Naive thymus-derived CD8-positive, alpha-beta T cell (primary cell): ENCODE data around the gene ZBTB7C. TPM values are rescaled to one million over a fixed set of nuclear protein-coding genes. Genes with fewer than 3 reads are reported as not detected.
A peak's percentile ranks its signal among the peaks of the same experiment; 100 is the strongest.

ENCODE experiments used
- ATAC-seq, 2 donors: fragments of 150-1000 bp; cut with Tn5 transposase in 1 of 2; sonication (Bioruptor Pico), chemical (Tn5 transposase) in 1 of 2; 1 replicate in 1 of 2; 2 replicates in 1 of 2; pipeline ENCODE4 v1.10.0; 2021; ENCODE audit warnings: mild to moderate bottlenecking in 2 of 2, moderate library complexity in 2 of 2
- POLR2A ChIA-PET: fragments of 350-600 bp; sonication (Branson Sonifier 250); formaldehyde crosslinking; loops from one replicate; lab custom pipeline; 2021; ENCODE audit warnings: antibody characterized with exemption; lab: Charles Lee
- DNase-seq, 10 donors: peaks; one replicate each; pipeline versions ENCODE4 v3.0.0 to v3.0.0-alpha.2; 2020 to 2022
- H3K27ac Mint-ChIP-seq, 10 donors: one replicate each; pipeline ENCODE4 v1.8.0; 2020 to 2022; ENCODE audit warnings: mild to moderate bottlenecking in 10 of 10, mixed read lengths in 10 of 10, moderate library complexity in 4 of 10, inconsistent platforms in 1 of 10
- H3K27me3 Mint-ChIP-seq, 5 donors: one replicate each; pipeline ENCODE4 v1.8.0; 2021 to 2022; ENCODE audit warnings: mixed read lengths in 5 of 5
- H3K36me3 Mint-ChIP-seq, 3 donors: one replicate each; pipeline ENCODE4 v1.8.0; 2020 to 2022; ENCODE audit warnings: mixed read lengths in 3 of 3, mild to moderate bottlenecking in 2 of 3, inconsistent platforms in 1 of 3
- H3K4me1 Mint-ChIP-seq, 4 donors: one replicate each; pipeline ENCODE4 v1.8.0; 2021 to 2022; ENCODE audit warnings: mixed read lengths in 4 of 4
- H3K4me3 Mint-ChIP-seq, 10 donors: one replicate each; pipeline ENCODE4 v1.8.0; 2020 to 2022; ENCODE audit warnings: mild to moderate bottlenecking in 10 of 10, mixed read lengths in 10 of 10, moderate library complexity in 6 of 10, inconsistent platforms in 1 of 10
- H3K9me3 Mint-ChIP-seq, 9 donors: one replicate each; pipeline ENCODE4 v1.8.0; 2020 to 2022; ENCODE audit warnings: mixed read lengths in 9 of 9, mild to moderate bottlenecking in 3 of 9, inconsistent platforms in 1 of 9, moderate library complexity in 1 of 9
- polyA plus RNA-seq, 3 donors: library from polyadenylated mRNA; unstranded; fragments of 300-500 nt; fragmentation: Illumina TruSeq; gene quantifications; one replicate each; pipeline ENCODE4 v1.2.3, GENCODE V29; 2021
- total RNA-seq, 8 experiments: library from RNA in 2 of 8; stranded (reverse) in 2 of 8; gene quantifications; one replicate each; pipeline ENCODE4 v1.2.3 and lab custom pipeline; 2021 to 2026

The ZBTB7C gene
- total and polyA plus RNA-seq, 5 experiments from 2014 or later, result not detected

GRCh38 chr18:48410095-48410920, 1.1 kb upstream of the ZBTB7C start:
- Mint-ChIP-seq H3K27me3 (peaks cover 53 to 75% (median 65%) of the 10 kb centered on the region in 5 donors), H3K4me3 (peak overlapping the region; percentile 34 to 79 (median 68)), H3K27ac (no peak overlapping the region), H3K9me3 (peaks cover 0 to 11% (median 0%) of the 10 kb centered on the region in 9 donors), H3K4me1 (peaks cover 0 to 16% (median 11%) of the 10 kb centered on the region in 4 donors), H3K36me3 (peaks cover 0 to 10% (median 2%) of the 10 kb centered on the region in 3 donors)
- ATAC-seq (peak; percentile 64 to 78), DNase-seq (peak in 7 of 10 donors; percentile 15 to 35 (median 21))
- POLR2A ChIA-PET, result no interaction called here

GRCh38 chr18:48409591-48410094, 460 bp upstream of the ZBTB7C start:
- no peak for DNase-seq
- Mint-ChIP-seq H3K4me3 (peak overlapping the region; percentile 22 to 77 (median 53)), H3K36me3 (peaks cover 0 to 9% (median 2%) of the 10 kb centered on the region in 3 donors), H3K4me1 (peaks cover 0 to 16% (median 11%) of the 10 kb centered on the region in 4 donors), H3K27me3 (peaks cover 53 to 75% (median 65%) of the 10 kb centered on the region in 5 donors), H3K27ac (no peak overlapping the region), H3K9me3 (peaks cover 0 to 11% (median 0%) of the 10 kb centered on the region in 9 donors)
- POLR2A ChIA-PET, result no interaction called here
- peak in 1 of 2 donors; percentile 19 for ATAC-seq

GRCh38 chr18:48408111-48408726, 964 bp downstream of the ZBTB7C start:
- POLR2A ChIA-PET, result no interaction called here
- DNase-seq (no peak), ATAC-seq (no peak)
- Mint-ChIP-seq H3K27me3 (peaks cover 46 to 75% (median 59%) of the 10 kb centered on the region in 5 donors), H3K27ac (no peak overlapping the region), H3K36me3 (peaks cover 0 to 2% (median 0%) of the 10 kb centered on the region in 3 donors), H3K4me3 (peak overlapping the region; percentile 54 to 84 (median 74)), H3K4me1 (peaks cover 0 to 16% (median 11%) of the 10 kb centered on the region in 4 donors), H3K9me3 (peaks cover 0 to 2% (median 0%) of the 10 kb centered on the region in 9 donors)

- no peak overlapping the region for H3K27ac Mint-ChIP-seq
- DNase-seq (no peak), ATAC-seq (no peak)
- H3K4me3 Mint-ChIP-seq, result peak overlapping the region in 9 of 10 donors; percentile 54 to 84 (median 75)
- H3K4me1 Mint-ChIP-seq, result peaks cover 0 to 16% (median 11%) of the 10 kb centered on the region in 4 donors
- H3K36me3 Mint-ChIP-seq, result peaks cover 0 to 2% (median 0%) of the 10 kb centered on the region in 3 donors
- POLR2A ChIA-PET, result no interaction called here
- H3K9me3 Mint-ChIP-seq, result peaks cover 0 to 2% (median 0%) of the 10 kb centered on the region in 9 donors
- peaks cover 47 to 75% (median 57%) of the 10 kb centered on the region in 5 donors for H3K27me3 Mint-ChIP-seq
These were observed 1.8 kb downstream of the ZBTB7C start for GRCh38 chr18:48407358-48407757.

DNA sequence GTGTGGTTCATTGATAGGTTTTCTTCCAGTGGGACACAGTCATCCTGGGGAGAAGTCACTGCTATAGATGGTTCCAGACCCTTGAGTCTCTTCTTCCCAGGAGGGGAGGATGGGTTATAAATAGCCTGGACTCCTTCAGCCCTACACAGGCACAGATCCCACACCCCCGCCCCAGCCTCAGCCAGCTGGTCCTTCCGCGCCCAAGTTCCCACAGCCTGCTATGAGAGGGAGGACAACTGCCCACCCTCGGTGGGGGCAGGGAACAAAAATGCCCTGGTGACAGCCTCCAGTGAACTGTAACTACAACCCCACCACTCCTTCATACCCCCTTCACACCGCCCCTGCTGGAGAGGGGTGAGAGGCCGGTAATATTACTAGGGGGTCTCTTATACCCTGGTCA, 3.2 kb downstream of the ZBTB7C start:
- DNase-seq (no peak), ATAC-seq (no peak)
- POLR2A ChIA-PET, result no interaction called here
- H3K27ac Mint-ChIP-seq, result no peak overlapping the region
- H3K9me3 Mint-ChIP-seq, result peaks cover 0 to 2% (median 0%) of the 10 kb centered on the region in 9 donors
- H3K4me3 Mint-ChIP-seq, result no peak overlapping the region
- peaks cover 0 to 14% (median 9%) of the 10 kb centered on the region in 4 donors for H3K4me1 Mint-ChIP-seq
- peaks cover 42 to 73% (median 50%) of the 10 kb centered on the region in 5 donors for H3K27me3 Mint-ChIP-seq
- peaks cover 0 to 1% (median 0%) of the 10 kb centered on the region in 3 donors for H3K36me3 Mint-ChIP-seq

DNA sequence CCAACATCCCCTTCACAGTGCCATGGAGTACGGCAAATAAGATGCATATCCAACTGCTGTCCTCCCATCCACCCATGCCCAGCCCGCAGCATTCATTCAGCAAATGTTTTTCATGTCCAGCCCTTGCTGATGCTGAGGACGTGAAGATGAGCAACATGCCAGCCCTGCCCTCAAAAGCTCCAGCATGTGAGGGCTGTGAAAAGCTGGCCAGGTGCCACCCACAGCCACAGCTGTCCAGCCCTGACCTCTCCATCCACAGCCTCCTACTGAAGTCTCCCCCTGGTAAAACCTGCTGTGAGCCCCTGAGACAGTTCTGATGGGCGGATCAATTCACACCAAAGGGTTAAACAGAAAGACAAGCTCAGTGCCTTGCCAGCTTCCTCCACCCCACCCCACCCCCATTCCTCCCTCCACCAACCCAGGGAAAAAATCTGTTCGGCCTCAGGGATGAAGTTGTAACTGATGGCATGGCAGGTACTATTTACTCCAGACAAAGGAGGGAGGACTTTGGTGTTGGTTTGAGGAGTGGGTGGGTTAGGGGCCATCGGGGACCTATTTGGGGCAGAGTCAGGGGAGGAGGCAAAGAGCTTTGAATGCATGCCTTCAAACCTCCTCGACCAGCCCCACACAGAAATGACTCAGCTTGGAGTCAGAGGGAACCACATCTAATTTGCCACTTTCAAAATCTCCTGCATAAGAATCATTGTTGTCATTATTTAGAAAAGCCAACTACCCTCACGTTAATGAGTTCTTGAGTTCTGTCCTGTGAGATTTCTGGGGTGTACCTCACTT, 4.3 kb downstream of the ZBTB7C start:
- Mint-ChIP-seq H3K27ac (peak overlapping the region in 1 of 10 donors; percentile 56), H3K4me3 (no peak overlapping the region), H3K4me1 (peaks cover 0 to 9% (median 7%) of the 10 kb centered on the region in 4 donors), H3K27me3 (peaks cover 44 to 68% (median 46%) of the 10 kb centered on the region in 5 donors), H3K36me3 (no peaks in the 10 kb centered on the region), H3K9me3 (peaks cover 0 to 2% (median 0%) of the 10 kb centered on the region in 9 donors)
- POLR2A ChIA-PET, result no interaction called here
- DNase-seq (no peak), ATAC-seq (no peak)

- ATAC-seq (no peak), DNase-seq (no peak)
- Mint-ChIP-seq H3K36me3 (no peaks in the 10 kb centered on the region), H3K9me3 (peaks cover 0 to 2% (median 0%) of the 10 kb centered on the region in 9 donors), H3K4me3 (no peak overlapping the region), H3K27me3 (peaks cover 40 to 72% (median 47%) of the 10 kb centered on the region in 5 donors), H3K4me1 (peaks cover 0 to 9% (median 5%) of the 10 kb centered on the region in 4 donors), H3K27ac (no peak overlapping the region)
- POLR2A ChIA-PET, result no interaction called here
These were observed 6.2 kb downstream of the ZBTB7C start for GRCh38 chr18:48402953-48403352.

- no peak overlapping the region for H3K4me3 Mint-ChIP-seq
- no peak for DNase-seq
- no peak for ATAC-seq
- no peaks in the 10 kb centered on the region for H3K36me3 Mint-ChIP-seq
- POLR2A ChIA-PET, result no interaction called here
- H3K4me1 Mint-ChIP-seq, result peaks cover 0 to 9% (median 2%) of the 10 kb centered on the region in 4 donors
- peak overlapping the region in 1 of 10 donors; percentile 40 for H3K27ac Mint-ChIP-seq
- peaks cover 0 to 2% (median 0%) of the 10 kb centered on the region in 9 donors for H3K9me3 Mint-ChIP-seq
- H3K27me3 Mint-ChIP-seq, result peaks cover 23 to 63% (median 43%) of the 10 kb centered on the region in 5 donors
These were observed 9.7 kb downstream of the ZBTB7C start for GRCh38 chr18:48399303-48400075.

- Mint-ChIP-seq H3K4me1 (peaks cover 0 to 9% (median 2%) of the 10 kb centered on the region in 4 donors), H3K27me3 (peaks cover 27 to 63% (median 43%) of the 10 kb centered on the region in 5 donors), H3K4me3 (no peak overlapping the region), H3K36me3 (no peaks in the 10 kb centered on the region), H3K9me3 (peaks cover 0 to 2% (median 0%) of the 10 kb centered on the region in 9 donors), H3K27ac (no peak overlapping the region)
- POLR2A ChIA-PET, result interaction anchor here (0.5 kb wide), 1 partner anchor 68 kb away, joined by 3 read pairs; no protein-coding TSS in a partner anchor
- no peak for DNase-seq
- ATAC-seq, result no peak
These were observed 11.1 kb downstream of the ZBTB7C start for GRCh38 chr18:48398074-48398473.

DNA sequence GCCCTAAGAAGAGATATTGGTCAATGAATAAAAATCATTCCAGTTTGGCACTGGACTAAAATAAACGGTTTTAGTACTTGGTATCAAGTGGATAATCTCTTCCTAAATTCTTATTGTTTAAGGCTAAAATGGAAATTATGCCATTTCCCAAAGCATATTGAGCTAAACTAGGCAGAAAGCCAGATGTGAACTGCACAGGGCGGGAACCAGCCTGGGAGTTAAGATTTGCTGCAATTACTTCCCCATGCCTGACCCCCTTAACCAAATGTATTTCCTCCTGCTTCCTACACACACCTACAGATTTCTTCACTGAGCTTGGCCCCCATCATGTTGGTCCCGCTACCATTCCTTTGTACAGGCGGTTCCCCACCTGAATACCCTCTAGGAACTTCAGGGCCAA, 12.2 kb downstream of the ZBTB7C start:
- ATAC-seq, result no peak
- Mint-ChIP-seq H3K36me3 (no peaks in the 10 kb centered on the region), H3K9me3 (peaks cover 0 to 2% (median 0%) of the 10 kb centered on the region in 9 donors), H3K27me3 (peaks cover 25 to 63% (median 48%) of the 10 kb centered on the region in 5 donors), H3K27ac (no peak overlapping the region), H3K4me1 (peaks cover 0 to 9% (median 2%) of the 10 kb centered on the region in 4 donors), H3K4me3 (no peak overlapping the region)
- no peak for DNase-seq
- POLR2A ChIA-PET, result no interaction called here

DNA sequence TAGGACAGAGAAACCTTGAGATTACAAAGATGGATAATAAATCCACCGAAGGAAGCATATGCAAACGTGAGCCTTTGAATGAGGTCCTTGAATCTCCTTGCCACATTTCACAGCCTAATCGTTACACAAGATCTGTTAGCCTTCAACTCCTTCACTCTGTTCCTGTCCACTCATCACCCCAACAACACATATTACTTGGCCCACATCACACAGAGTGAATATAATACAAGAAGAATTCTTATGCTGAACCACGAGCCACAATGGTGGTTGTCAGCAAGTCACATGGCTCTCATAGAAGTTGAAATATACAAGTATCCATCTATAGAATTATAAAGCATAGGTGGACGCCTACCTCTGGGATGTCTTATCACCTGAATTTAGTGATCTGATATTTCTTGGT, 12.6 kb downstream of the ZBTB7C start:
- Mint-ChIP-seq H3K36me3 (no peaks in the 10 kb centered on the region), H3K27ac (no peak overlapping the region), H3K4me3 (no peak overlapping the region), H3K9me3 (peaks cover 0 to under 1% (median 0%) of the 10 kb centered on the region in 9 donors), H3K27me3 (peaks cover 21 to 63% (median 49%) of the 10 kb centered on the region in 5 donors), H3K4me1 (peaks cover 0 to 9% (median 2%) of the 10 kb centered on the region in 4 donors)
- no peak for ATAC-seq
- no peak for DNase-seq
- POLR2A ChIA-PET, result no interaction called here
